Epithelial cell of proximal tubule (primary cell): ENCODE data around the gene LRRC59. TPM values are rescaled to one million over a fixed set of nuclear protein-coding genes. Genes with fewer than 3 reads are reported as not detected.

ENCODE experiments used
- DNase-seq: peaks from one replicate; pipeline ENCODE4 v3.0.0-alpha.2; 2011; ENCODE audit warnings: low read depth
- H3K4me3 ChIP-seq: 2 replicates; pipeline ENCODE4 v1.5.1; 2011; ENCODE audit warnings: low read depth, mild to moderate bottlenecking, low read length
- total RNA-seq: library from RNA; depleted of rRNA; stranded (reverse); fragments of >200 nt; gene quantifications from 2 replicates; pipeline ENCODE4 v1.2.3, GENCODE V29; 2015
- TF ChIP-seq, protein P1 (sequence below): conservative IDR thresholded peaks from 2 replicates; pipeline ENCODE4 v1.5.1; 2012; ENCODE audit warnings: low read depth, mild to moderate bottlenecking, low read length

The LRRC59 gene
- 147 and 234 TPM in 2 replicates for total RNA-seq

DNA sequence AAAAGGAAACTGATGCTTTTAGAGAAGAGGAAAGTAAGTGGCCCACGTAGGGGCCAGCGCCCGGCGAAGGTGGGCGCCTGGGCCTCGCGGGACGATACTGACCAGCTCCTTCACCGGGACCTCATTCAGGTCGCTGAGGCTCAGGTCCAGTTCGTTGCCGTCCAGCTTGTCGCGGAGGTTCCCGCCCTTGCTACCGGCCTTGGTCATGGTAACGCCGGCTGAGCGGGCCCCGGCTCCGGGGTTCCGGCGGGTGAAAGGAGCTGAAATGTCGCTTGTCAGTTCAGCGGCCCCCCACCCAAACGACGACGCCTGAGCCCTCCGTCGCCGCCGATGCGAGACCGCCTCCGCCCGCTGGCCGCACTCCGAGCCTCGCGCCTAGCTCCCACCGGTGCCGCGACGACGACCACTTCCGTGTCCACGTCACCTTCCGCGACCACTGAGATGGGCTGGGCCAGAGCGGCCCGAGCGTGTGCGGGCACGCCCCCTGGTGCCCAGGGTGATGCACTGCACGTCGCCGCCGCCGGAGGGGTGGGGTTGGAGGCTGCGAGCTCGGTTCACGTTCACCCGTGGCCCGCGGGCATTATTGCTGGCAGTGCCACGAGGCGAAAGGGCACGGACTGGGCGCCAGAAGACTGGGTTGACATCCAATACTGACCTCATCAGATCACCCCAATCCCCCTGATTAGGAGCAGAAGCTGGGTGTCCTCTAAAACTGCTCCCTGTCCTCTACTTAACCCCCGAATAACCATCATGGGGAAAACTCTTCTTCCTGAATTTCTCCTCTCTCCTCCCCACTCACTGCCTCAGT is at the start of gene LRRC59:
Gene LRRC59 (minus strand): TSS at position 413 of the 808 bp plus-strand sequence. CDS start 206 bp downstream, at position 207.
- TF ChIP-seq, protein P1, sequence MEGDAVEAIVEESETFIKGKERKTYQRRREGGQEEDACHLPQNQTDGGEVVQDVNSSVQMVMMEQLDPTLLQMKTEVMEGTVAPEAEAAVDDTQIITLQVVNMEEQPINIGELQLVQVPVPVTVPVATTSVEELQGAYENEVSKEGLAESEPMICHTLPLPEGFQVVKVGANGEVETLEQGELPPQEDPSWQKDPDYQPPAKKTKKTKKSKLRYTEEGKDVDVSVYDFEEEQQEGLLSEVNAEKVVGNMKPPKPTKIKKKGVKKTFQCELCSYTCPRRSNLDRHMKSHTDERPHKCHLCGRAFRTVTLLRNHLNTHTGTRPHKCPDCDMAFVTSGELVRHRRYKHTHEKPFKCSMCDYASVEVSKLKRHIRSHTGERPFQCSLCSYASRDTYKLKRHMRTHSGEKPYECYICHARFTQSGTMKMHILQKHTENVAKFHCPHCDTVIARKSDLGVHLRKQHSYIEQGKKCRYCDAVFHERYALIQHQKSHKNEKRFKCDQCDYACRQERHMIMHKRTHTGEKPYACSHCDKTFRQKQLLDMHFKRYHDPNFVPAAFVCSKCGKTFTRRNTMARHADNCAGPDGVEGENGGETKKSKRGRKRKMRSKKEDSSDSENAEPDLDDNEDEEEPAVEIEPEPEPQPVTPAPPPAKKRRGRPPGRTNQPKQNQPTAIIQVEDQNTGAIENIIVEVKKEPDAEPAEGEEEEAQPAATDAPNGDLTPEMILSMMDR, result peak; percentile 75
- peak within 1 kb of the TSS; percentile 82 for H3K4me3 ChIP-seq
- no peak for DNase-seq

DNA sequence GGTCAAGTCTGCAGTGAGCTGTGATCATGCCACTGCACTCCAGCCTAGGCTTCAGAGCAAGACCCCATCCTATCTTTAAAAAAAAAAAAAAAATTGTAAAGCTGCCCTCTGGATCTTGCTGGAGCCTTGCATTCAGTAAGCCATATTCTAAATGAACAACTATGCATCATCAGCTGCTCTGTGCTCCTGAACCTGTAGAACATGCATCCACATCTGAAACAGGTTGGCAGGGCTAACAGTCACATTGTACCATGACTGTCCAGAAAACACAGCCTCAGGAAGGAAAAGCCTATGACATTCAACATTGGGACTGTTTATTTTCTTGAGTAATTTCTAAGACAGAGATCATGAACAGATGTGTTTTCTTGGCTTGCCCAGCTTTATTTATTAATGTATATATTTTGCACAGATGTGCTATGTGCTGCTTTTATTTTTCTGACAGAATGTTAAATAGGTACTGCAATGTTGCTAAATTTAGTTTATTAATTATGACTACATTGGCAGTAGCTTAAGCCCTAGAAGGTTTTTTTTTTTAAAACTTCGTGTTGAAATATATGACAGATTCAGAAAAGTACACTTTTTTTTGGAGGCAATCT is 48.5 kb upstream of the LRRC59 start:
- no peak overlapping the region for H3K4me3 ChIP-seq
- TF ChIP-seq, protein P1, result no peak
- no peak for DNase-seq

DNA sequence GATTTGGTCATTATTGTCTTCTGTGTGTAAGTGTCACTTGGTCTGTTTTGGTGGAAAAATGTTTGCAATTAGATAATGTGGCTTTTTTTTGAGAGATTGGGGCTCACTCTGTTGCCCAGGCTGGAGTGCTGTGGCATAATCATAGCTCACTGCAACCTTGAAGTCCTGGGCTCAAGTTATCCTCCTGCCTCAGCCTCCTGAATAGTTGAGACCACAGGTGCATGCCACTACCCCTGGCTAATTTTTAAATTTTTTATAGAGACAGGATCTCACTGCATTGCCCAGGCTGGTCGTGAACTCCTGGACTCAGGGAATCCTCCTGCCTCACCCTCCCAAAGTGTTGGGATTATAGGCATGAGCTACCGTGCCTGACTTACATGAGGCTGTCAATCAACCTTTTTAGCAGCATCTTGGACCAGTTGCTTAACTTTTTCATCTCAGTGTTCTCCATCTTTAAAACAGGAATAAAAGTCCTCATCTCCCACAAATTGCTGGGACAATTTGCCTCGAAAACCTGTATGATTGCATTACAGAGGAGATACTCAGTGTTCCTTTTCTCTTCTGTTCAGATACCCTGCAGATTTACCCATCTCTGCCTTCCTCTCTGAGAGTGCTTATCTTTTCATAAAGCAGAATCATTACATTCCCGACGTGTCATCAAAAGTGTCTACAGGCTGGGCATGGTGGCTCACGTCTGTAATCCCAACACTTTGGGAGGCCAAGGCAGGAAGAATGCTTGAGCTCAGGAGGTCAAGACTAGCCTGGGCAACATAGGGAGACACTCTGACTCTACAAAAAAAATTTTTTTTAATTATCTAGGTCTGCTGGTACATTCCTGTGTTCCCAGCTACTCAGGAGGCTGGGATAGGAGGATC is 47.8 kb upstream of the LRRC59 start:
- TF ChIP-seq, protein P1, result no peak
- DNase-seq, result no peak
- H3K4me3 ChIP-seq, result no peak overlapping the region

DNA sequence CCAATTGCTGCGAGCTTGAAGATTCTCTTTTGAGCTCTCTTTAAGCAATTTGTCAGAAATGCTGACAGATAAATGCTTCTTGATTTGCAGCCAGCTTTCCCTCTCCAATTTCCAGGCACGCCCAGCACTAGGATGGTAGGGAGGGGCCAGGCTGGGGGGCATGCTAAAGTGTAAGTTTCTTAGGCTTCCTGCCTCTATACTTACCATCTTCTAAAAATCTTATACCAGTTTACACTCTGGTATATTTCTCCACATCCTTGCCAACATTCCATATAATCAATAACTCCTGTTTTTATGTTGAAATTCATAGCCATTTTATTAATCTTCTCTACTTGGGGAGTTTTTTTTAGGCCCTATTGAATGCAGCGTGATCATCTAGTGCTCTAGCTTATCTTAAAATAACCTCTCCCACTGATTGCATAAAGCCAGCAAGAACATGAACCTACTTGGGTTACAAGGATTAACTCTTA is 46.2 kb upstream of the LRRC59 start:
- H3K4me3 ChIP-seq, result no peak overlapping the region
- no peak for DNase-seq
- TF ChIP-seq, protein P1, result no peak

DNA sequence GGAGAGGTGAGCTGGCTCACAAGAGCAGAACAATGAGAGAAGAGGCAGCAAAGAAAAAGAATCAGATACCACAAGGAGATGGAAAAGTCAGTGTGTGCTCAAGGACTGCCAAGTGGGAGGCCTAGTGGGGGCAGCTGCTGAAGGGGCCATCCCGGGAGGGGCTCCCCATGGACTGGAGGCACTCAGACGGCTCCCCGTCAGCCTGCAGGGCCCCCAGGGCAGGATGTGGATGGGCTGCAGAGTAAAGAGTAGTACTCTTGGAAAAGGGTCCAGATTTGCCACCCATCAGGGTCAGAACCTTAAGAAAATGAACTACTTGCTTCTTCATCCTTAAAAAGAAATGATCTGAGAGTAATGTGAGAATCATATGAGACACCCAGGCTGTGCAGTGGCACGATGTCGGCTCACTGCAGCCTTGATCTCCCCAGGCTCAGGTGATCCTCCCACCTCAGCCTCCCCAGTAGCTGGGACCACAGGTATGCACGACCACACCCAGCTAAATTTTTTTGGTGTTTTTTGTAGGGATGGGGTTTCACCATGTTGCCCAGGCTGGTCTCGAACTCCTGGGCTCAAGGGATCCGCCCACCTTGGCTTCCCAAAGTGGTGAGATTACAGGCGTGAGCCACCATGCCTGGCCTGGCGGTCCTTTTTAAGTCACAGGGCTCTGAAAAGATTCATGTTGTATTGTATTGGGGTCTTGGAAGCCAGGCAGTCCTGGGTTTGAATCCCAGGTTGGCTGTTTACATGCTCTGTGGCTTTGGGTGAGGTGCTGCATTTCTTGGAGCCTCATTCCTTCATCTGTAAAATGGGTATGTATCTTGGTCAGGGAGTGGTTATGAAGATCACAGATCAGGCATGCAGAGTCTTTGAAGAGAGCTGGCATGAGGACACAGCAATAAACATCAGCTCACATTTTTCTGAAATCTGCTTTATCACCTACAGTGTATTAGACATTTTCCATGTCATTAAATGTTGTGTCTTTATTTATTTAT is 43.8 kb upstream of the LRRC59 start:
- DNase-seq, result no peak
- H3K4me3 ChIP-seq, result no peak overlapping the region
- TF ChIP-seq, protein P1, result no peak
